Non-pigmented ciliary epithelial cell (primary cell): ENCODE results near the gene METTL25B.

Source experiments
- DNase-seq: peaks from one replicate; pipeline ENCODE4 v3.0.0-alpha.2; 2010; ENCODE audit warnings: low read depth

The METTL25B gene

GRCh38 chr1:156726549-156727226 lies 1.6 kb upstream of the METTL25B start:
- no peak for DNase-seq

GRCh38 chr1:156727492-156727891 lies 777 bp upstream of the METTL25B start:
- no peak for DNase-seq

- DNase-seq: peak; percentile 93
Measured at GRCh38 chr1:156728599-156729462, 562 bp downstream of the METTL25B start, which contains the start of gene ISG20L2. ISG20L2 (minus strand) TSS chr1:156728766; CDS start chr1:156727652, 1,114 bp downstream.

- no peak for DNase-seq
Measured at GRCh38 chr1:156733989-156734584, 5.8 kb downstream of the METTL25B start.

- no peak for DNase-seq
Measured at GRCh38 chr1:156738407-156738806, 10.1 kb downstream of the METTL25B start.

GRCh38 chr1:156738916-156739315 lies 10.6 kb downstream of the METTL25B start:
- no peak for DNase-seq

- no peak for DNase-seq
Measured at GRCh38 chr1:156740237-156740740, 12.0 kb downstream of the METTL25B start.

- peak; percentile 98 for DNase-seq
Measured at GRCh38 chr1:156740741-156741480, 12.6 kb downstream of the METTL25B start, which contains the start of gene MRPL24. MRPL24 (minus strand) TSS chr1:156741088; CDS start chr1:156738704, 2,384 bp downstream.

- DNase-seq: no peak
Measured at GRCh38 chr1:156741481-156741983, 13.3 kb downstream of the METTL25B start.

GRCh38 chr1:156742017-156742416 lies 13.7 kb downstream of the METTL25B start:
- no peak for DNase-seq

- no peak for DNase-seq
Measured at GRCh38 chr1:156742801-156743200, 14.5 kb downstream of the METTL25B start.

- DNase-seq: no peak
Measured at GRCh38 chr1:156743367-156744302, 15.4 kb downstream of the METTL25B start.

GRCh38 chr1:156744344-156744743 lies 16.1 kb downstream of the METTL25B start:
- DNase-seq: no peak

- DNase-seq: no peak
Measured at GRCh38 chr1:156744786-156745419, 16.6 kb downstream of the METTL25B start.

GRCh38 chr1:156745881-156746280 lies 17.6 kb downstream of the METTL25B start:
- no peak for DNase-seq

- no peak for DNase-seq
Measured at GRCh38 chr1:156746406-156746727, 18.1 kb downstream of the METTL25B start.

GRCh38 chr1:156746728-156747631 lies 18.7 kb downstream of the METTL25B start:
- no peak for DNase-seq

- DNase-seq: no peak
Measured at GRCh38 chr1:156747742-156748669, 19.7 kb downstream of the METTL25B start.
